ENCODE data around the gene GJA1. TPM values are rescaled to one million over a fixed set of nuclear protein-coding genes. Genes with fewer than 3 reads are reported as not detected.

Gene GJA1
- total RNA-seq, 1 donor, result 251 TPM

DNA sequence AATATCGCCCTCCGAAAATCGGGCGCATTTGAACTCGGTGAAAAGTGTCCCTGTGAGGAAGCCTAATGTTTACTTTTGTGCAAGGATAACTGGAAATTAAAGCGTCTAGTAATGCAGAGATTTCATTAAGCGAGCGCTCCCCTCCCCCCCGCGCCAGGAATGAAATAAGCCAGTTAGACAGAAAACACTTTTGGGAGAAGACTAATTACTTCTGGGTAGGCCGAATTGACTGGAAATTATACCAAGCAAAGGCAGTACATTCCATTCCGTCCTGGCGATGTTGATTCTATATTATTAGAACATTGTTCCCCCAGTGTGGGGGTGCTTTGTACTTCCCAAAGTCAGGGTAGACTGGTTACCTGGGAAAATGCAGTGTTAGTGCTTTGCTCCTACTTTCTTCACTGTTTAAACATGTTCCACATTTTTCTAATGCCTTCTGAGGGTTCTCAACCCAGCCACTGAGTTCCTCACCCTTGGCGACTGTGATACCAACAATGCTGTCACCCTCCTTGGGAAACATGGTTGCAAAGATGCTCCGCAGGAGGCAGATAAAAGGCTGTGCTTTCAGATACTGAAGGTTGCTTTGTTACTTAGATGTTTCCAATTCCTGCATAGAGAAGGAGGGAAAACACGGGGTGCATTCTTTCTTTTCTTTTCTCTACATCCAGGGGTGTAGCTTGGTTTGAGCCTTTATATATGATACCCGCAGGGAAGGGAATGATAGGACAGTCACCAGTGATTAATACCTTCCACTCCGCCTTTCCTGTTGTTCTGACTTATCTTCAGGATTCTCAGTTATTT is 2.6 kb downstream of the GJA1 start:
- H3K4me3 ChIP-seq (ENCODE audit: low read depth, low read length), result peak overlapping the region; percentile 87
- TF ChIP-seq, protein P1, sequence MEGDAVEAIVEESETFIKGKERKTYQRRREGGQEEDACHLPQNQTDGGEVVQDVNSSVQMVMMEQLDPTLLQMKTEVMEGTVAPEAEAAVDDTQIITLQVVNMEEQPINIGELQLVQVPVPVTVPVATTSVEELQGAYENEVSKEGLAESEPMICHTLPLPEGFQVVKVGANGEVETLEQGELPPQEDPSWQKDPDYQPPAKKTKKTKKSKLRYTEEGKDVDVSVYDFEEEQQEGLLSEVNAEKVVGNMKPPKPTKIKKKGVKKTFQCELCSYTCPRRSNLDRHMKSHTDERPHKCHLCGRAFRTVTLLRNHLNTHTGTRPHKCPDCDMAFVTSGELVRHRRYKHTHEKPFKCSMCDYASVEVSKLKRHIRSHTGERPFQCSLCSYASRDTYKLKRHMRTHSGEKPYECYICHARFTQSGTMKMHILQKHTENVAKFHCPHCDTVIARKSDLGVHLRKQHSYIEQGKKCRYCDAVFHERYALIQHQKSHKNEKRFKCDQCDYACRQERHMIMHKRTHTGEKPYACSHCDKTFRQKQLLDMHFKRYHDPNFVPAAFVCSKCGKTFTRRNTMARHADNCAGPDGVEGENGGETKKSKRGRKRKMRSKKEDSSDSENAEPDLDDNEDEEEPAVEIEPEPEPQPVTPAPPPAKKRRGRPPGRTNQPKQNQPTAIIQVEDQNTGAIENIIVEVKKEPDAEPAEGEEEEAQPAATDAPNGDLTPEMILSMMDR (IDR thresholded peaks at IDR 0.05; ENCODE audit: insufficient read depth, low read length), result no peak
- DNase-seq (ENCODE audit: low read depth), result peak; percentile 65

DNA sequence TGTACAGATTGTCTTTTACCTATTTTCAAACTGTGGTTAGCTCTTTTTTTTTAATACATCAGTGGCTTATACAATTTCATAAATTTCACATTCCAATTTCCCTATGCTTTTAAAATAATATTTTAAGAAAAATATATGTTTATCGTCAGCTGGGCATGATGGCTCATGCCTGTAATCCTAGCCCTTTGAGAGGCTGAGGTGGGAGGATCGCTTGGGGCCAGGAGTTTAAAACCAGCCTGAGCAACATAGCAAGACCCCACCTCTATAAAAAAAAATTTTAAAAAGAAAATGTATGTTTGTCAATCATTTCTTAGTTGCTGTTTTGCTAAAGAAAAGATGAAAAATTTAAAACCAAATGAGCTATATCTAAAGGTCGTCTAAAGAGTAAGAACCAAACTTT is 3.4 kb downstream of the GJA1 start:
- TF ChIP-seq, protein P1 (IDR thresholded peaks at IDR 0.05; ENCODE audit: insufficient read depth, low read length), result no peak
- H3K4me3 ChIP-seq (ENCODE audit: low read depth, low read length), result peak overlapping the region; percentile 87
- no peak for DNase-seq (ENCODE audit: low read depth)

DNA sequence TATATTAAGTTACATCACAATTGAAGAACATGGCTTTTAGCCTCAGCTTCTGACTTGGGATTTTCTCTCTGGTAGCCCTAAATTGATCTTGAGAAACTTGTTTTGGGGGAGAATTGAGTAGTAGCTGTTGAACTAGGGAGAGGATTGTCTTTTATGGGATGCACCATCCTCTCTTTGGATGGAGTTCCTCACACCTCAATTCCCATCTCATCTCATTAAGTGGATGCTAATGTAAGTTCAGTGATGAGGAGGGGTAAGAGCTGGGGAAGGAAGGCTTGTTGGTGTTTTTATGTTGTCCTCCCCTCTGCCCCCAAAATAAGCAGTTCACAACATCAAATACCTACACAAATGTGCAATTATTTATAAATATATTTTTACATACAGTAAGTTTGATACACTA is 4.0 kb downstream of the GJA1 start:
- TF ChIP-seq, protein P1 (IDR thresholded peaks at IDR 0.05; ENCODE audit: insufficient read depth, low read length), result no peak
- peak overlapping the region; percentile 87 for H3K4me3 ChIP-seq (ENCODE audit: low read depth, low read length)
- DNase-seq (ENCODE audit: low read depth), result peak; percentile 30

DNA sequence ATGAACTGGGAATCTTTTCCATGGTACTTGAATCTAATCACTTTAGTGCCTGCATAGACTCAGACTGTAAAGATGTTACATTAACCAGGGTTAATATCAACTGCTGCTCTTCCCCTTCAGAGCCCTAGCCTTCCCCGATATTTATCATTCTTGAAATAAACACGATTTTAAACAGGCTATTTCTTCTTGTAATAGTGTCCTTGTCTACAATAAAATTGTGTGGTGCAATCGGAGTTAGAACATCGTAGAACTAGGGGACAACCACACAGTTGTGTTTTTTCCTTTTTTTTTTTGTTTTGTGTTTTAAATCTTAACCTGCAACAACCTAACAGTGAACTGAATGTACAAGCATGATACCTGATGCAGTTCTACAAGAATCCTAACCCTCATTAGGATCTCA is 4.5 kb downstream of the GJA1 start:
- H3K4me3 ChIP-seq (ENCODE audit: low read depth, low read length), result peak overlapping the region; percentile 87
- TF ChIP-seq, protein P1 (IDR thresholded peaks at IDR 0.05; ENCODE audit: insufficient read depth, low read length), result no peak
- DNase-seq (ENCODE audit: low read depth), result peak; percentile 39

DNA sequence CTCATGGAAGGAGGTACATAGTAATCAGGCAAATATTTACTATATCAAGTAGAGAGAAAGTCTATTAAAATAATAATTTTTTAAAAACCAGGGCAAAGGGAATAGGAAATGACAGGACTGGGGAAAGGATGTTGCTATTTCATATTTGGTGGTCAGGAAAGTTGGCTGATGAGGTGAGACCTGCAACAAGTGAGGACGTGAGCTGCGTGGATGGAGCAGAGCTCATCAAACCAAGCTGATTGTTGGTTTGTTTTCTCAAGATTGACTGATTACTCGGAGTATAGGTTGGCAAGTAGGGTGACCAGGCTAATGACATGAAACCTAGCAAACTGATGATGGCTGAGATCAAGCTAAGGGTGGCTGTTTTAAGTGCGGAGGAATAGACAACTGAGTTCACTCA is 6.0 kb downstream of the GJA1 start:
- TF ChIP-seq, protein P1 (IDR thresholded peaks at IDR 0.05; ENCODE audit: insufficient read depth, low read length), result no peak
- peak overlapping the region; percentile 51 for H3K4me3 ChIP-seq (ENCODE audit: low read depth, low read length)
- DNase-seq (ENCODE audit: low read depth), result no peak

DNA sequence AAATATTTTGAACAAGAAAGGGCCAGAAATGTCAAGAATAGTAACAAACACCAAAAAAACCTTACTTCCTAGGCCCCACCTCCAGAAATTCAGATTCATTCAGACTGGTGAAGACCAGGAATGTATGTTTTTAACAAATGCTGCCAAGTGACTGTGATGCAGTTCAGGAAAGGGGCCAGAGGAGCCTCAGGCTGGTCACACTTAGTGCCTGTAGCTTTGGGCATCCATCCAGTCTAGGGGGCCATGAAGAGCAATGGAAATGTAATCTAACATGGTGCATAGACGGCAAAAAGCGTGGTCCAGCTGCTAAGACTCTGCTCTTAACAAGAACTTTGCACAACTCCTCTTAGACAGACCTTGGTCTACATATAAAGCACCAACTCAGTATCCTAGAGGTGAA is 7.1 kb downstream of the GJA1 start:
- TF ChIP-seq, protein P1 (IDR thresholded peaks at IDR 0.05; ENCODE audit: insufficient read depth, low read length), result no peak
- peak overlapping the region; percentile 51 for H3K4me3 ChIP-seq (ENCODE audit: low read depth, low read length)
- peak; percentile 53 for DNase-seq (ENCODE audit: low read depth)

Measured in fibroblast of the aortic adventitia (primary cell).